ENCODE results near the gene PDZK1IP1.
"Not testable (repeated sequence)": the region's sequence is repeated elsewhere in the genome, so short reads cannot be mapped to it uniquely, and the experiment has no call there.

Gene PDZK1IP1

DNA sequence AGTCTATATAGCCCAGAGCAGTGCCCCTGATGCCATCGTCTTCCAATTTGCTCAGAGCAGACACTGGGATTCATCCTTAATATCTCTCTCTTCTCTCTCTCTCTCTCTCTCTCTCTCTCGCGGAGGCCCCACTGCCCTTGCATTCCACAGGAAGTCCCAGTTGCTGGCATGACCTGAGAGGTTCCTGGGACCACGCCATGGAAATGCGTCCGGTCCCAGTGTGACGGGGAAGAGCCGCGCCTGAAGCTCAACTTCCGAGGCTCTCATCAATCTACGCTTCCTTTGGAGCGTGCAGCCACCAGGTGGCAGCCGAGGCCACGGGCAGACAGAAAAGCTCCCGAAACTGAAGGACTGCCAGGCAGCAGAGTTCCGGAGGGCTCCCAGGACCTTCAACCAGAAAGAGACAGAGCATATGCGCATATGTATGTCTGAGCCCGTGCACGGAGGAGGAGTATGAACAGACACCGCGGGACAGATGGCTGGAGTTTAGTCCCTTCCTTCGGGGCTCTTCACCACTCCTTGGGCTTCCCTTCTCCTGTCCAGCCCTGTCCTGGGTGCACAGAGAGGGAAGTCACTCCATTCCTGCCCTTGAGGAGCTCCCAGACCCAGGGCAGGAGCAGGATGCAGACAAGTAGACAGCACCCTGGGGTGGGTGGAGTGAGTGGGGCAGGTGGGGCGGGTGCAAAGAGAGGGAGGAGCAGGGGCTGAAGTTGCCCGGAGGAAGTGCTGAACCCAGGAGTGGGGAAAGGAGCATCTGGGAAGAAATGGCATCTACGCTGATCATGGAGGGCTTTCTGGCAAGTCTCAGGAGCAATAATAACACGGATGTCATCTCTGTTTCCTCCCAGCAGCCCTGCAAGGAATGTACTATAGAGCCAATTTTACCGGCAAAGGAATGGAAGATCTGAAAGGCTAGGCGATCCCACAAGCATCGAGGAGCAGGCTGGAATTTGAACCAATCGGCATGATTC lies 10.5 kb downstream of the PDZK1IP1 start:
- DNase-seq = peak; percentile 35

- no peak for DNase-seq
Observed at GRCh38 chr1:47178654-47179016, 11.2 kb downstream of the PDZK1IP1 start.

- DNase-seq = no peak
Observed at GRCh38 chr1:47178020-47178419, 11.8 kb downstream of the PDZK1IP1 start.

DNA sequence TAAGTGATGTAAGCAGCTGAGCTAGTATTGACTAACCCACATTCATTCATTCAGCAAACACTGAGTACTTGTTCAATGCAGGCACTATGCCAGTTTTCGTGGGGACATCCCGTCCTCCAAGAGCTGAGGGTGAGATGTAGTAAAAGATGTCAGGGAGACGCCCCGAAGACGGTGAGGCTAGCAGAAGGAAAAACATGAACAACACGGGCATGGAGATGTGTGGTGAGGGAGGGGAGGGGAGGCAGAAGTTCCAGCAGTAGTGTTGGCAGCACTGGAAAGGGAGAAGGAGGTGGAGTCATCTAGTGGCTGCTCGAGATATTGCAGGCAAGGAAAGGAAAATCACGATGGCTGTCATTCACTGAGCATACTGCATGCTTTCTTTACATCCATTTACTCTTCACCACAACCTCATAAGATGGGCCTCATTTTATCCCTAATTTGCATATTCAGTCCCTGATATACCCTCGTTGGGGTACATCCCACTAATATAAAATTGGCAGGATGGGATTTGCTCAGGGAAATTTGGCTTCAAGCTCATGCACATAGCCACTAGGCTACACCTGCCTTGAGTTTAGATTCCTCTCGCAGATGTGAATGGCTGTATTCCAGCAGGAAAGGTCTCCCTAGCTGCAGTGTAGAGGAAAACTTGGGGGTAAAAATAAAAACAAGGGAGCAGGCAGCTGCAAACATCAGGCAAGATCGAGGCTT lies 14.5 kb downstream of the PDZK1IP1 start:
- DNase-seq = peak; percentile 35

- DNase-seq = no peak
Observed at GRCh38 chr1:47174656-47175020, 15.2 kb downstream of the PDZK1IP1 start.

DNA sequence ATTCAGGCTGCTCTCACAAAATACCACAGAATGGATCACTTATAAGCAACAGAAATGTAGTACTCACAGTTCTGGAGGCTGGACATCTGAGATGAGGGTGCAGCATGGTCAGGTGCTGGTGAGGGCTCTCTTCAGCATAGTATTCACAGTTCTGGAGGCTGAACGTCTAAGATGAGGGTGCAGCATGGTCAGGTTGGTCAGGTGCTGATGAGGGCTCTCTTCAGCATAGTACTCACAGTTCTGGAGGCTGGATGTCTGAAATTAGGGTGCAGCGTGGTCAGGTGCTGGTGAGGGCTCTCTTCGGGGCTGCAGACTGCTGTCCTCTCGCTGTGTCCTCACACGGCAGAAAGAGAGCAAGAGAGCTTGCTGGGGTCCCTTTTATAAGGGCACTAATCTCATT lies 17.1 kb downstream of the PDZK1IP1 start:
- DNase-seq = no peak

DNA sequence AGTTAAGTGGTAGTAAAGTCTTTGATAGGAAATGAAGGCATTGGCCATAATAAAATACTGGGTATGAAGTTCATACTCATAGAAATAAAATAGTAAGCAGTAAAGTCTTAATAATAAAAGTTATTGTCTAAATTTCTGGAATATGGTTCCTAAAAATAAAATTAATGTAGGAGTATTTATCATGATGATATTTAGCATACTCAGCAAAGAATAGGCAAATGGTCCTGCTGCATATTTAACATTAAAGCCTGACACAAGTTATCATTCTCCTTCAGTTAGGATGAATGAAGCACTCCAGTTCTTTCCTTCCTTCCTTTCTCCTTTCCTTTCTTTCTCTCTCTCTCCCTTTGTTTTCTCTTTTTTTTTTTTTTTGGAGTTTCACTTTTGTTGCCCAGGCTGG lies 25.3 kb downstream of the PDZK1IP1 start:
- no peak for DNase-seq

- no peak for DNase-seq
Observed at GRCh38 chr1:47161298-47162040, 28.4 kb downstream of the PDZK1IP1 start.

DNA sequence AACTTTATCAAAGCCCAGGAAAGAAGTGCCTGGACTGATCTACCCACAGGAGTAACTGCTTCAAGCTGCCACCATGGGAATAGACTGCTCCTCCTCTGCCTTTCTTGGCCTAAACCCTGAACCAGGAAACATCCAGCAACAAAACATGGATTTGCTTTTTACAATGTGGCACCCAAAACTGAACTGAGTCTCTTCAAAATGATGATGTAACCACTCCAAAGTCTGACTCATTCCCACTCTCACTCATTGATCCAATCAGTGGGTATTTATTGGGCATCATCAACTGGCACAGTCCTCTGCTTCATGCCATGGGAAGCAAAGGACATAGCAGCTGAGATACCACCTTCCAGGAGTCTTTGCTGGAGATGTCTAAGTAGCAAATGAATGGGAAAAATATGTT lies 29.1 kb downstream of the PDZK1IP1 start:
- DNase-seq = no peak

GRCh38 chr1:47157957-47158356 lies 31.9 kb downstream of the PDZK1IP1 start:
- DNase-seq = not testable (repeated sequence)

DNA sequence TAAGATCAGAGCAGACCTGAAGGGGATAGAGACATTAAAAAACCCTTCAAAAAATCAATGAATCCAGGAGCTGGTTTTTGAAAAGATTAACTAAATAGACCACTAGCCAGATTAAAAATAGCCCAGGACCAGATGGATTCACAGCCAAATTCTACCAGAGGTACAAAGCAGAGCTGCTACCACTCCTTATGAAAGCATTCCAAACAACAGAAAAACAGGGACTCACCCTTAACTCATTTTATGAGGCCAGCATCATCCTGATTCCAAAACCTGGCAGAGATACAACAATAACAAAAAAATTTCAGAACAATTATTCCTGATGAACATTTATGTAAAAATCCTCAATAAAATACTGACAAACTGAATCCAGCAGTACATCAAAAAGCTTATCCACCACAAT lies 33.4 kb downstream of the PDZK1IP1 start:
- DNase-seq = not testable (repeated sequence)

- peak; percentile 2 for DNase-seq
Observed at GRCh38 chr1:47149162-47149561, 40.7 kb downstream of the PDZK1IP1 start.

DNA sequence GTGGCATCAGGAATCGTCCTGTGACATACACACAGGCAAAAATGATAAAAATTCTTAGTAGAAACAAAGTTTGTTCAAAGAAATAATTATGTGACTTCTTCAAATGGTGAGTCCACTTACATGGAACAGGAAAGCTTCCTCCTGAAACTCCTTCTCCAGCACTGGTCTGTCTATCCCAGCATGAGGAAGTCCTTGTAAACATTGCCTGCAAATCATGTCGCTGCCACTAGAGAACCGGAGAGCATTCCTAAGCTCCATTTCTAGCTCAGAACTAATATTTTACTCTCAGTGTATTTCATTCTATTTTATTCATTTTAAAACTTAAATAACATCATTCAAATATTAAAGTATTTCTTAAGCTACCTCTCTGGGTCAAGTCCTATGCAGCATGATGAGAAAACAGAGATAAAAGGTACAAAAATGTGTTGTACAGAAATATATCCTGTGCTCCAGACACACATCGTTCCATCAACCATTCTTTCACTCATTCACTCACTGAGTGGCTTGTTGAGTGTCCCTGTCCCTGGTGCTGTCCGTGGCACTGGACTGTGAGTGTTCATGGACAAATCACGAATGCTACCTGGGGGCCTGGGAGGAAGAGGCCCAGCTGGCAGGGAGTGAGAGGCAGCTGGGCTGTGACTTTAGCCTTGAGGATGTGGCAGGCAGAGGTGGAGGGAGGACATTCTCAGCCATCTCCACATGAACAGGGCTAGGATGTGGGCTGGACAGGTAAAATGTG lies 42.6 kb downstream of the PDZK1IP1 start:
- DNase-seq = no peak

DNA sequence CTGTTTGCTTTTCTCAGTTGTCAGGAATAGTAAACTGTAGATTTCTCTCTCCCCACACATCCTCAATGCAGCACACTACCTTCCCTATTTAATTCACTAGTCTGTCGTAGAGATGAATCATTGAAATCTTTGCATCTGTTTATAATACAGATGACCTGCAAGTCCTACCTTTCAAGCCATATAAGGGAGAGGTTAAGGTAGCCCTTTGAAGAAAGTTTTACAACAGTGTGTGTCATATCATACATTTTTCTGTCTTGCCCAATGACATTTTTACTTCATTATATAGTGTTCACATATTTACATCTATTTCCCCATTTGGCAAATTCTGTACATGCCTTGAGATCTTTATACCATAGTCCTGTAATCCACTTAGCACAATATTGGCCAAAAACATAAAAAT lies 43.3 kb downstream of the PDZK1IP1 start:
- DNase-seq = not testable (repeated sequence)

GRCh38 chr1:47143654-47144053 lies 46.2 kb downstream of the PDZK1IP1 start:
- not testable (repeated sequence) for DNase-seq

DNA sequence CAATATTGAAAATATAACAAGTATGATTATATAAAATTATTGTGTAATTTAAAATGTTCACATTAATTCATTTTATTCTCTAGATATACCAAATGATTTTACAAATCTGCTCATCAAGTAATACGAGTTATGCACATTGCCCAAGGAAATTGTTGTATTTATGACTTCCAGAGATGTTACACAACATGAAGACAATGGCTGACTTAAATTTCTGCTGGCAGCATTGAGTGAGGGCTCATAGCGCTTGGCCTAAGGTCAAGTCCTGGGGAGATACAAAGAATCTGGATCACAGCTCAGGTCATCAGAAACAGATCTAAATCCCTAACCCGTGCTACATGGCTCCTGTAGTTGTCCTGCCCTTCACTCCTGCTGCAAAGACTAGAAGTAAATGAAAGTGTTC lies 49.5 kb downstream of the PDZK1IP1 start:
- DNase-seq = not testable (repeated sequence)

- DNase-seq = no peak
Observed at GRCh38 chr1:47137925-47138615, 51.8 kb downstream of the PDZK1IP1 start.

GRCh38 chr1:47137198-47137597 lies 52.6 kb downstream of the PDZK1IP1 start, which contains the start of gene CYP4A22:
CYP4A22 (plus strand) TSS chr1:47137441; CDS start chr1:47137486, 45 bp downstream.
- DNase-seq = no peak

Data from NCI-H1092 treated with DMSO at 0.1 percent for 48 hours (cell line).